Panc1 (cell line): ENCODE results near the gene CHCHD1.

ENCODE experiments used
- POLR2AphosphoS5 ChIP-seq: IDR thresholded peaks from 2 replicates; pipeline ENCODE4 v1.6.1; 2012; ENCODE audit warnings: mild to moderate bottlenecking, low read depth, low read length, moderate library complexity
- TCF7L2 ChIP-seq: IDR thresholded peaks from 2 replicates; pipeline ENCODE4 v1.6.1; 2011; ENCODE audit warnings: mild to moderate bottlenecking, low read depth, low read length, inconsistent platforms
- TF ChIP-seq, protein P1 (sequence below): fragments of 450-650 bp; IDR thresholded peaks from 2 replicates; pipeline ENCODE4 v1.5.1; 2017; ENCODE audit warnings: mild to moderate bottlenecking

DNA sequence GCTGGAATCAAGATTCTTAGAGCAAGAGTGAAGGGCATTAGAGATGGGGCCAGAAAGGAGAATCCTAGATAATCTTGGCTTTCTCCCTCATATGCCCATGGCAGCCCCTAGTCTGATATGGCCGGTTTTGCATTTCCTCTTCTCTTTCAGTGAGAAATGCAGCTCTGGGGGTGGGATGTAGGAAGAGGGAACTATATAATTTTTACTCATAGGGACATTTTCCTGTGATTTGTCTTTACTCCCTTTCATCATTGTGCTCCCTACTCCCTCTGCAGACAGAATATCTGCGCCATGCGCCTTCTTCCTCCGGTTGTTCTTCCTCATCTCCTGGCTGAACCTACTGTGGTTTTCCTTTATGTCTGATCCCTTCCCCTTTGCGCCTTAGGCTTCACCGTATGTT is 16.8 kb upstream of the CHCHD1 start:
- TF ChIP-seq, protein P1, sequence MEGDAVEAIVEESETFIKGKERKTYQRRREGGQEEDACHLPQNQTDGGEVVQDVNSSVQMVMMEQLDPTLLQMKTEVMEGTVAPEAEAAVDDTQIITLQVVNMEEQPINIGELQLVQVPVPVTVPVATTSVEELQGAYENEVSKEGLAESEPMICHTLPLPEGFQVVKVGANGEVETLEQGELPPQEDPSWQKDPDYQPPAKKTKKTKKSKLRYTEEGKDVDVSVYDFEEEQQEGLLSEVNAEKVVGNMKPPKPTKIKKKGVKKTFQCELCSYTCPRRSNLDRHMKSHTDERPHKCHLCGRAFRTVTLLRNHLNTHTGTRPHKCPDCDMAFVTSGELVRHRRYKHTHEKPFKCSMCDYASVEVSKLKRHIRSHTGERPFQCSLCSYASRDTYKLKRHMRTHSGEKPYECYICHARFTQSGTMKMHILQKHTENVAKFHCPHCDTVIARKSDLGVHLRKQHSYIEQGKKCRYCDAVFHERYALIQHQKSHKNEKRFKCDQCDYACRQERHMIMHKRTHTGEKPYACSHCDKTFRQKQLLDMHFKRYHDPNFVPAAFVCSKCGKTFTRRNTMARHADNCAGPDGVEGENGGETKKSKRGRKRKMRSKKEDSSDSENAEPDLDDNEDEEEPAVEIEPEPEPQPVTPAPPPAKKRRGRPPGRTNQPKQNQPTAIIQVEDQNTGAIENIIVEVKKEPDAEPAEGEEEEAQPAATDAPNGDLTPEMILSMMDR = no peak; the same call in 1 of the 2 replicates
- TF ChIP-seq POLR2AphosphoS5 (no peak), TCF7L2 (no peak)
